Astrocyte of the cerebellum (primary cell): ENCODE results near the gene NRL.
A peak's percentile ranks its signal among the peaks of the same experiment; 100 is the strongest.

ENCODE experiments used
- DNase-seq: peaks from one replicate; pipeline ENCODE4 v3.0.0-alpha.2; 2011; ENCODE audit warnings: low read depth
- H3K4me3 ChIP-seq: 2 replicates; pipeline ENCODE4 v1.5.1; 2011; ENCODE audit warnings: mild to moderate bottlenecking, low read depth, low read length, moderate library complexity
- CTCF ChIP-seq: IDR thresholded peaks from 2 replicates; pipeline ENCODE4 v1.5.1; 2012; ENCODE audit warnings: low read length, low read depth, moderate library complexity, mild to moderate bottlenecking; ENCODE audit errors: missing control alignments
- in situ Hi-C: cut with HindIII; loops from 2 replicates; pipeline ENCODE4 v1.10.0; 2017; ENCODE audit warnings: low sequenced_read_pairs

Gene NRL

GRCh38 chr14:24095271-24096068 lies 19.3 kb downstream of the NRL start:
- peak overlapping the region; percentile 73 for H3K4me3 ChIP-seq
- no peak for DNase-seq
- in situ Hi-C loops = no loop called here
- TF ChIP-seq CTCF = no peak

GRCh38 chr14:24094841-24095270 lies 19.9 kb downstream of the NRL start:
- in situ Hi-C loops = no loop called here
- TF ChIP-seq CTCF = no peak
- no peak for DNase-seq
- peak overlapping the region; percentile 73 for H3K4me3 ChIP-seq

GRCh38 chr14:24093901-24094840 lies 20.6 kb downstream of the NRL start, which contains the start of gene PCK2:
PCK2 (plus strand) TSS chr14:24094311; CDS start chr14:24094406, 95 bp downstream.
- peak within 1 kb of the TSS; percentile 73 for H3K4me3 ChIP-seq
- in situ Hi-C loops = no loop called here
- peak; percentile 16 for TF ChIP-seq CTCF

GRCh38 chr14:24093207-24093900 lies 21.4 kb downstream of the NRL start:
- in situ Hi-C loops = no loop called here
- H3K4me3 ChIP-seq = peak overlapping the region; percentile 73
- TF ChIP-seq CTCF = no peak
- no peak for DNase-seq

More at GRCh38 chr14:24093901-24094840, 20.6 kb downstream of the NRL start, which contains the start of gene PCK2:
- DNase-seq = peak; percentile 31

GRCh38 chr14:24092505-24093206 lies 22.1 kb downstream of the NRL start:
- DNase-seq = no peak
- in situ Hi-C loops = no loop called here
- no peak overlapping the region for H3K4me3 ChIP-seq
- no peak for TF ChIP-seq CTCF
